K562 (cell line): ENCODE data around the gene PCDHB3. TPM values are rescaled to one million over a fixed set of nuclear protein-coding genes. Genes with fewer than 3 reads are reported as not detected.

Experiments used
- ATAC-seq: fragments of 200-7000 bp; cut with Tn5 transposase; 3 replicates; pipeline ENCODE4 v1.9.1; 2020; ENCODE audit warnings: moderate library complexity
- BruUV-seq: library from RNA; stranded (reverse); fragments of 400-500 nt; replicated peaks from 2 replicates; lab custom pipeline; 2021; lab: Mats Ljungman, UMichigan
- CTCF ChIA-PET: fragments of 300-600 bp; formaldehyde crosslinking; extraction: SDS; loops from one replicate; lab custom pipeline; 2021; ENCODE audit warnings: low intra/inter-chr PET ratio; lab: Yijun Ruan, JAX
- POLR2A ChIA-PET: fragments of 300-600, 350-650 bp; sonication (Branson Sonifier 250); formaldehyde crosslinking; extraction: SDS; loops from one replicate; lab custom pipeline; 2021; ENCODE audit warnings: antibody characterized with exemption, inconsistent platforms; lab: Yijun Ruan, JAX
- DNase-seq, 4 experiments: peaks; one replicate each; pipeline versions ENCODE4 v3.0.0 to v3.0.0-alpha.2; 2011 to 2018; ENCODE audit warnings: low spot score in 3 of 4, mixed read lengths in 3 of 4; ENCODE audit errors: extremely low read depth in 1 of 4
- FAIRE-seq: peaks from 2 replicates; lab custom pipeline; 2011; peaks lifted over from hg19 to GRCh38; lab: Jason Lieb, UNC
- H2AFZ ChIP-seq: 2 replicates; pipeline ENCODE4 v1.6.0; 2011; ENCODE audit warnings: low read depth, low read length, control low read depth, inconsistent platforms
- H3K27ac ChIP-seq: fragments of 200-600 bp; 3 replicates; pipeline ENCODE4 v1.8.0; 2011; ENCODE audit warnings: low read depth, mild to moderate bottlenecking, control low read depth, inconsistent platforms, low read length, moderate library complexity, mixed read lengths; ENCODE audit errors: extremely low read depth
- H3K27me3 ChIP-seq, 2 experiments: fragments of 300-600 bp in 1 of 2; 2 replicates in 1 of 2; 3 replicates in 1 of 2; pipeline versions ENCODE4 v1.6.0 to v1.8.0; 2011; ENCODE audit warnings: inconsistent platforms in 2 of 2, low read length in 2 of 2, mild to moderate bottlenecking in 1 of 2, mixed read lengths in 1 of 2, moderate library complexity in 1 of 2; ENCODE audit not compliant: control insufficient read depth in 2 of 2, insufficient read depth in 2 of 2
- H3K36me3 ChIP-seq: fragments of 300-600 bp; 3 replicates; pipeline ENCODE4 v1.8.0; 2011; ENCODE audit warnings: mild to moderate bottlenecking, low read length, inconsistent platforms; ENCODE audit not compliant: control insufficient read depth, insufficient read depth
- H3K4me1 ChIP-seq, 2 experiments: fragments of 200-600 bp in 1 of 2; replicated peaks in 1 of 2; 2 replicates in 1 of 2; 3 replicates in 1 of 2; pipeline versions ENCODE4 v1.5.1 to v1.8.0; 2011; ENCODE audit warnings: inconsistent platforms in 2 of 2, low read length in 2 of 2, mild to moderate bottlenecking in 1 of 2, mixed read lengths in 1 of 2, moderate library complexity in 1 of 2; ENCODE audit not compliant: control insufficient read depth in 2 of 2, insufficient read depth in 2 of 2
- H3K4me2 ChIP-seq: 2 replicates; pipeline ENCODE4 v1.6.1; 2011; ENCODE audit warnings: low read length, control low read depth, inconsistent platforms, mixed read lengths; ENCODE audit not compliant: insufficient read depth
- H3K4me3 ChIP-seq: fragments of 200-600 bp; sonication (generic), shearing (Covaris generic); 2 replicates; pipeline ENCODE4 v1.5.1; 2016; ENCODE audit warnings: control low read depth, inconsistent platforms
- H3K79me2 ChIP-seq: fragments of 200-600 bp; 3 replicates; pipeline ENCODE4 v1.8.0; 2011; ENCODE audit warnings: low read length, inconsistent platforms; ENCODE audit not compliant: control insufficient read depth, insufficient read depth
- H3K9ac ChIP-seq, 2 experiments: 2 replicates each; pipeline versions ENCODE4 v1.6.0 to v1.6.1; 2011; ENCODE audit warnings: low read depth in 2 of 2, low read length in 2 of 2, control low read depth in 1 of 2, inconsistent platforms in 1 of 2, mild to moderate bottlenecking in 1 of 2, mixed read lengths in 1 of 2; ENCODE audit not compliant: insufficient read depth in 1 of 2
- H3K9me1 ChIP-seq: one replicate; pipeline ENCODE4 v1.6.0; 2011; ENCODE audit warnings: inconsistent platforms, mild to moderate bottlenecking, low read length, moderate library complexity; ENCODE audit not compliant: control insufficient read depth, insufficient read depth
- H3K9me3 ChIP-seq: replicated peaks from 2 replicates; pipeline ENCODE4 v1.5.1; 2011; ENCODE audit warnings: low read depth, low read length, inconsistent platforms; ENCODE audit not compliant: control insufficient read depth, insufficient read depth
- H4K20me1 ChIP-seq: replicated peaks from 2 replicates; pipeline ENCODE4 v1.6.1; 2011; ENCODE audit warnings: low read length, inconsistent platforms, mixed read lengths; ENCODE audit not compliant: control insufficient read depth, insufficient read depth
- CBX3 ChIP-seq, 2 experiments: IDR thresholded peaks; 1 replicate in 1 of 2; 2 replicates in 1 of 2; pipeline ENCODE4 v1.6.1; 2012; ENCODE audit warnings: inconsistent platforms in 2 of 2, low read length in 2 of 2, borderline replicate concordance in 1 of 2, control low read depth in 1 of 2
- CBX8 ChIP-seq: fragments of 200-600 bp; sonication (generic); IDR thresholded peaks from 2 replicates; pipeline ENCODE4 v1.6.1; 2012; ENCODE audit warnings: borderline replicate concordance, mixed run types, low read depth, mild to moderate bottlenecking, moderate library complexity, mixed read lengths, low read length, control low read depth, inconsistent platforms; ENCODE audit not compliant: poor library complexity, severe bottlenecking; ENCODE audit errors: extremely low read depth
- E2F6 ChIP-seq, 2 experiments: IDR thresholded peaks; 2 replicates each; pipeline ENCODE4 v1.6.1; 2011; ENCODE audit warnings: borderline replicate concordance in 1 of 2, control low read depth in 1 of 2, low read depth in 1 of 2, low read length in 1 of 2, mild to moderate bottlenecking in 1 of 2, mixed read lengths in 1 of 2, moderate library complexity in 1 of 2; ENCODE audit not compliant: insufficient read depth in 1 of 2, insufficient read length in 1 of 2, poor library complexity in 1 of 2, severe bottlenecking in 1 of 2; ENCODE audit errors: extremely low read depth in 1 of 2
- ETV1 ChIP-seq: fragments of 450-650 bp; conservative IDR thresholded peaks from 2 replicates; pipeline ENCODE4 v1.6.1; 2016; ENCODE audit warnings: missing genetic modification characterization, control low read depth, low read depth, missing compliant biosample characterization
- MITF ChIP-seq: IDR thresholded peaks from 2 replicates; pipeline ENCODE4 v1.6.1; 2014; ENCODE audit warnings: antibody characterized with exemption
- NFYB ChIP-seq: IDR thresholded peaks from 2 replicates; pipeline ENCODE4 v1.6.1; 2011; ENCODE audit warnings: mild to moderate bottlenecking, moderate library complexity; ENCODE audit not compliant: insufficient read length; ENCODE audit errors: extremely low read depth
- NR2C2 ChIP-seq, 2 experiments: fragments of 200-800 bp in 1 of 2; sonication (Bioruptor generic) in 1 of 2; sonication (generic) in 1 of 2; formaldehyde crosslinking in 1 of 2; IDR thresholded peaks; 2 replicates each; pipeline versions ENCODE4 v1.6.1 to v1.8.0; 2016 to 2022; ENCODE audit warnings: mild to moderate bottlenecking in 1 of 2, missing compliant biosample characterization in 1 of 2, missing genetic modification characterization in 1 of 2, missing genetic modification reagents in 1 of 2
- TCF7 ChIP-seq: sonication (generic); IDR thresholded peaks from 2 replicates; pipeline ENCODE4 v1.6.1; 2016; ENCODE audit warnings: antibody characterized with exemption, borderline replicate concordance
- TRIM25 ChIP-seq: fragments of 450-650 bp; IDR thresholded peaks from 2 replicates; pipeline ENCODE4 v1.7.0; 2016; ENCODE audit warnings: borderline replicate concordance
- ZC3H11A ChIP-seq: IDR thresholded peaks from 2 replicates; pipeline ENCODE4 v1.6.1; 2012; ENCODE audit warnings: low read depth, low read length, improper control_type of control experiment
- ZNF24 ChIP-seq: fragments of 450-650 bp; IDR thresholded peaks from 2 replicates; pipeline ENCODE4 v1.6.1; 2016
- ZNF398 ChIP-seq: fragments of 250-450 bp; sonication (Bioruptor Pico); IDR thresholded peaks from 2 replicates; pipeline ENCODE4 v1.8.0; 2021; ENCODE audit warnings: moderate library complexity, mild to moderate bottlenecking, inconsistent platforms
- ZNF75A ChIP-seq: fragments of 450-650 bp; formaldehyde crosslinking; IDR thresholded peaks from 2 replicates; pipeline ENCODE4 v1.4.0; 2020; ENCODE audit warnings: mild to moderate bottlenecking
- WGBS: fragments of 100-300 bp; shearing (Covaris generic); methylation state at CpG from one replicate; pipeline ENCODE4 v1.1.6; 2016; ENCODE audit warnings: low coverage, mixed read lengths; ENCODE audit not compliant: insufficient coverage; ENCODE audit errors: missing lambda C conversion rate; 5-methylcytosine and 5-hydroxymethylcytosine counted together
- in situ Hi-C: fragments of 300-500 bp; cut with MboI; formaldehyde crosslinking; loops from 4 replicates; pipeline ENCODE4 v1.15.0; 2018; ENCODE audit warnings: inconsistent platforms, mixed read lengths
- intact Hi-C: fragments of 100-400 bp; cut with micrococcal nuclease; formaldehyde crosslinking; loops from 2 replicates; pipeline ENCODE4 v1.14.2; 2022
- polyA plus RNA-seq, 8 experiments: library from polyadenylated mRNA; depleted of rRNA in 4 of 8; stranded (reverse) in 5 of 8; unstranded in 3 of 8; fragments of >200 nt; fragmentation: Nextera tagmentation in 2 of 8; fragmentation: Illumina TruSeq in 1 of 8; extraction: Ambion mirVana in 2 of 8; extraction: Trizol in 1 of 8; gene quantifications; 2 replicates each; pipeline versions ENCODE4 v1.2.1 to v1.2.3, GENCODE V29; 2011 to 2014; ENCODE audit warnings: inconsistent platforms in 1 of 8, missing spikeins in 1 of 8
- total RNA-seq, 7 experiments: library from RNA; depleted of rRNA in 6 of 7; stranded (reverse); fragments of >200 nt in 6 of 7; fragmentation: Illumina TruSeq in 2 of 7; extraction: Trizol in 2 of 7; gene quantifications; 2 replicates each; pipeline versions ENCODE4 v1.2.1 to v1.2.3, GENCODE V29; 2011 to 2021; ENCODE audit warnings: low replicate concordance in 1 of 7

Gene PCDHB3
- total and polyA plus RNA-seq, 9 of the 15 experiments (the other 6 are each of a cell fraction or from before 2014, with no cell fraction given): not detected

GRCh38 chr5:141101059-141101458 lies 786 bp downstream of the PCDHB3 start:
- no peak for DNase-seq
- ChIA-PET CTCF (no interaction called here), POLR2A (interaction anchor here (0.6 to 0.7 kb wide), 2 partner anchors 15 to 263 kb away, joined by 3 to 4 read pairs; no protein-coding TSS in a partner anchor)
- H3K9me1 ChIP-seq: no peaks in the 10 kb centered on the region
- FAIRE-seq: no peak
- no peaks in the 10 kb centered on the region for H3K36me3 ChIP-seq
- in situ Hi-C loops: no loop called here
- TF ChIP-seq ZC3H11A (no peak), CBX8 (no peak), TCF7 (no peak), ETV1 (tag) (no peak), E2F6 (IDR thresholded peaks at IDR 0.05; ENCODE audit: borderline replicate concordance in 1 of 2, extremely low read depth in 1 of 2, insufficient read depth in 1 of 2, insufficient read length in 1 of 2, low read depth in 1 of 2, low read length in 1 of 2, poor library complexity in 1 of 2, severe bottlenecking in 1 of 2) (no peak), CBX3 (IDR thresholded peaks at IDR 0.05; ENCODE audit: borderline replicate concordance in 1 of 2, low read length in 2 of 2) (no peak), ZNF75A (CRISPR knock-in tag) (no peak), TRIM25 (no peak), ZNF24 (no peak), NFYB (no peak), ZNF398 (CRISPR knock-in tag) (no peak), MITF (no peak), NR2C2 (CRISPR knock-in tag; IDR thresholded peaks at IDR 0.05) (no peak), NR2C2 (tag; IDR thresholded peaks at IDR 0.05) (no peak)
- TF ChIP-seq, all 486 proteins: peak for 0
- no TSS peak for BruUV-seq
- intact Hi-C loops: no loop called here
- H3K4me2 ChIP-seq: no peak overlapping the region
- H3K9me3 ChIP-seq: no peaks in the 10 kb centered on the region
- H4K20me1 ChIP-seq: no peaks in the 10 kb centered on the region
- H3K4me1 ChIP-seq: no peaks in the 10 kb centered on the region
- H3K4me3 ChIP-seq: no peak overlapping the region
- H3K9ac ChIP-seq: no peak overlapping the region
- ATAC-seq: no peak
- 17% methylated on average over 20 of the region's 20 CpGs for WGBS
- no peaks in the 10 kb centered on the region for H3K27me3 ChIP-seq
- no peaks in the 10 kb centered on the region for H3K79me2 ChIP-seq
- no peak overlapping the region for H3K27ac ChIP-seq
- H2AFZ ChIP-seq: no peak overlapping the region
